ENCODE results near the gene PRR33. TPM values are rescaled to one million over a fixed set of nuclear protein-coding genes. Genes with fewer than 3 reads are reported as not detected.

Gene PRR33
- total RNA-seq, 1 donor from 2014 or later = not detected

- no peak for FAIRE-seq
- H3K27me3 ChIP-seq (ENCODE audit: control insufficient read depth, insufficient read depth, low read length) = peaks cover 4% of the 10 kb centered on the region
Measured at GRCh38 chr11:1847926-1848639, 43.6 kb downstream of the PRR33 start.

GRCh38 chr11:1847006-1847735 is 44.5 kb downstream of the PRR33 start:
- no peaks in the 10 kb centered on the region for H3K27me3 ChIP-seq (ENCODE audit: control insufficient read depth, insufficient read depth, low read length)
- no peak for TF ChIP-seq CTCF (IDR thresholded peaks at IDR 0.05; ENCODE audit: insufficient read depth, low read length, severe bottlenecking)
- H3K4me3 ChIP-seq (ENCODE audit: low read depth, low read length) = no peak overlapping the region
- no peaks in the 10 kb centered on the region for H3K36me3 ChIP-seq (ENCODE audit: control insufficient read depth, insufficient read depth, low read length)
- no peak for FAIRE-seq
- DNase-seq (ENCODE audit: low read depth) = no peak

More at GRCh38 chr11:1847926-1848639, 43.6 kb downstream of the PRR33 start:
- Histone ChIP-seq H3K4me3 (ENCODE audit: low read depth, low read length) (no peak overlapping the region), H3K36me3 (ENCODE audit: control insufficient read depth, insufficient read depth, low read length) (no peaks in the 10 kb centered on the region)
- no peak for TF ChIP-seq CTCF (IDR thresholded peaks at IDR 0.05; ENCODE audit: insufficient read depth, low read length, severe bottlenecking)
- no peak for DNase-seq (ENCODE audit: low read depth)

GRCh38 chr11:1846453-1846932 is 45.2 kb downstream of the PRR33 start:
- no peak for FAIRE-seq

GRCh38 chr11:1845561-1846452 is 45.9 kb downstream of the PRR33 start:
- no peak overlapping the region for H3K4me3 ChIP-seq (ENCODE audit: low read depth, low read length)
- no peaks in the 10 kb centered on the region for H3K27me3 ChIP-seq (ENCODE audit: control insufficient read depth, insufficient read depth, low read length)
- no peak for TF ChIP-seq CTCF (IDR thresholded peaks at IDR 0.05; ENCODE audit: insufficient read depth, low read length, severe bottlenecking)
- H3K36me3 ChIP-seq (ENCODE audit: control insufficient read depth, insufficient read depth, low read length) = no peaks in the 10 kb centered on the region
- FAIRE-seq (no peak), DNase-seq (ENCODE audit: low read depth) (no peak)

More at GRCh38 chr11:1846453-1846932, 45.2 kb downstream of the PRR33 start:
- no peaks in the 10 kb centered on the region for H3K27me3 ChIP-seq (ENCODE audit: control insufficient read depth, insufficient read depth, low read length)
- no peak overlapping the region for H3K4me3 ChIP-seq (ENCODE audit: low read depth, low read length)
- DNase-seq (ENCODE audit: low read depth) = no peak
- H3K36me3 ChIP-seq (ENCODE audit: control insufficient read depth, insufficient read depth, low read length) = no peaks in the 10 kb centered on the region
- no peak for TF ChIP-seq CTCF (IDR thresholded peaks at IDR 0.05; ENCODE audit: insufficient read depth, low read length, severe bottlenecking)

- TF ChIP-seq CTCF (IDR thresholded peaks at IDR 0.05; ENCODE audit: insufficient read depth, low read length, severe bottlenecking) = no peak
- Histone ChIP-seq H3K4me3 (ENCODE audit: low read depth, low read length) (no peak overlapping the region), H3K36me3 (ENCODE audit: control insufficient read depth, insufficient read depth, low read length) (no peaks in the 10 kb centered on the region), H3K27me3 (ENCODE audit: control insufficient read depth, insufficient read depth, low read length) (no peaks in the 10 kb centered on the region)
- DNase-seq (ENCODE audit: low read depth) (no peak), FAIRE-seq (no peak)
Measured at GRCh38 chr11:1845095-1845429, 46.6 kb downstream of the PRR33 start.

Data from bronchial epithelial cell (primary cell).